RWPE2 (cell line): Measurements from ENCODE around the gene TIMM23B.
A peak's percentile ranks its signal among the peaks of the same experiment; 100 is the strongest.
"Not testable (repeated sequence)": the region's sequence is repeated elsewhere in the genome, so short reads cannot be mapped to it uniquely, and the experiment has no call there.

ENCODE experiments used
- ATAC-seq: fragments of 200-7000 bp; cut with Tn5 transposase; 3 replicates; pipeline ENCODE4 v1.9.1; 2021; ENCODE audit warnings: low read depth
- DNase-seq: peaks from one replicate; pipeline ENCODE4 v3.0.0-alpha.2; 2020; ENCODE audit warnings: low spot score
- H3K27ac ChIP-seq: fragments of 450-650 bp; 2 replicates; pipeline ENCODE4 v1.5.1; 2017; ENCODE audit warnings: mild to moderate bottlenecking; ENCODE audit not compliant: poor library complexity, severe bottlenecking
- H3K27me3 ChIP-seq: fragments of 250-450 bp; sonication (Bioruptor Pico); 2 replicates; pipeline ENCODE4 v1.5.1; 2021; ENCODE audit warnings: mild to moderate bottlenecking, moderate library complexity; ENCODE audit not compliant: insufficient read depth, poor library complexity, severe bottlenecking
- H3K36me3 ChIP-seq: fragments of 250-450 bp; sonication (Bioruptor Pico); 2 replicates; pipeline ENCODE4 v1.5.1; 2020; ENCODE audit warnings: low read depth, mild to moderate bottlenecking, moderate library complexity
- H3K4me1 ChIP-seq: fragments of 250-450 bp; sonication (Bioruptor Pico); 2 replicates; pipeline ENCODE4 v1.5.1; 2021; ENCODE audit warnings: mild to moderate bottlenecking, moderate library complexity; ENCODE audit not compliant: insufficient read depth, poor library complexity, severe bottlenecking
- H3K4me3 ChIP-seq: fragments of 250-450 bp; sonication (Bioruptor Pico); 2 replicates; pipeline ENCODE4 v1.5.1; 2021; ENCODE audit warnings: mild to moderate bottlenecking, moderate library complexity; ENCODE audit not compliant: severe bottlenecking
- H3K9me3 ChIP-seq: fragments of 250-450 bp; sonication (Bioruptor Pico); 2 replicates; pipeline ENCODE4 v1.5.1; 2021; ENCODE audit warnings: mild to moderate bottlenecking, moderate library complexity; ENCODE audit not compliant: severe bottlenecking

Gene TIMM23B

DNA sequence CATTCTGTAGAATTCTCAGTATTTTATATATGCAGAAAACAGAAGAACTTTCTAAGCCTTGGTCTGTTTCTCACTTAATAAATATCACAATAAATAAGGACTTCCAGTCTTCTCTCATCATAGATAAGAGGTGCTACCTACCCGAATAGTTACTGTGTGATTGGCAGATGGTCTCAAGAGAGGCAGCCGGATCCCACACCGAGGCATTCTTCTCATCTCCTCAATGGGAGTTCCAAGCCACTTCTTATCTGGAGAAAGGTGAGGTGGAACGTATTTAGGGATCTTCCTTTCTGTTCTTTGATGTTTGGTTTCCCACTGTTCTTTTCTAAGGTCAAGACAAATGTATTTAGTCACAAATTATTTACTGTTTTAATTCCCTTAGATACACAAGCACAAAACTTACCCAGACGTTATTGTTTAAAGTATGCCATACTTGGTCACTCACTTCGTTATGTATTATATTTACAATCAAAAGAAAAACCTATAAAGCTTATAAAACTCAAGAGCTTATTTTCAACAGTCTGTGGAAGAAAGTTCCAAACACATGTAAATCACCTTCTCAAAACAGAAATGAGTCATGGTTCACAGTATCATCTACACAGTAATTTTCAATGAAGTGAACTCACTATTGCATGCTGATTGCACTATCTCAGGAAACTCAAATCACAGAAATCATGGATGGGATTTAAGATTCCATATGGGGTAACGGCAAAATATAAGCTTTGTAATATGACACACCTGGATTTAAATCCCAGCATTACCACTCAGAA, 9.7 kb upstream of the TIMM23B start:
- not testable (repeated sequence) for H3K27me3 ChIP-seq, H3K27ac ChIP-seq, DNase-seq, H3K4me1 ChIP-seq, H3K9me3 ChIP-seq, H3K36me3 ChIP-seq, H3K4me3 ChIP-seq, ATAC-seq

DNA sequence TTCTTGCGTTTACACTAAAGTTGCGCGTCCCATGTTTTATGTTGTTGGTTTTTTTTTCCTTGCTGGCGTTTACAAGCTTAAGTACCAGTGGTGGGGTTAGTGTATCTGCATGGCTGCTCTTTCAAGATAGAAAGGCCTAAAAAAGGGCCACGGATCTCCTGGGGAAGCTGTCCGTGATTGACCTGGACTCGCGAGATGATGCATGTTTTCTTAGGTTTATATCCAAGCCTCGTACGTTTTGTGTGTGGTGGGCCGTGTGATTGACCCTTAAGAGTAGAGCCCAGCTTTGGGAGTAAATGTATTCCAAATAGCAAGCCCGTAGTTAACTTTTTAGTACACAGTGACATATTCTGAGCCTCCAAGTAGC, 469 bp downstream of the TIMM23B start:
- Histone ChIP-seq H3K27ac (peak overlapping the region; percentile 42), H3K4me3 (peak overlapping the region; percentile 42)
- not testable (repeated sequence) for H3K36me3 ChIP-seq, DNase-seq, H3K27me3 ChIP-seq, H3K9me3 ChIP-seq, H3K4me1 ChIP-seq
- peak; percentile 14; the same call in 2 of the 3 replicates for ATAC-seq

DNA sequence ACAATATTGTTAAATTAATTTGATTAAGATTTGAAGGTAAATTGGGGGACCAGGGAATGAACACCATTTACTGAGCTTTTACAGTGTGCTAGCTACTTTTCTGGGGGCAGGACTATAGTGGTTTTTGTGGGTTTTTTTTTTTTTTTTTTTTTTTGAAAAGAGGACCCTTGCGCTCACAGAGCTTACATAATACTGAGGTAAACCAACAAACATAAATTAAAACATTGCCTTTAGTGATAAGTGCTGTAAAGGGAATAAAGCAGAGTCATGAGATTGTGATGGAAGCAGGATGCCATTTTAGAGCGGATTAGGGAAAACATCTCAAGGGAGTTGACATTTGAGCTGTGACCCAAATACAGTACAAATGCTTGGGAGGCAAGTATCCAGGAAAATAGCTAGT, 1.8 kb downstream of the TIMM23B start:
- H3K36me3 ChIP-seq = peaks cover 17% of the 10 kb centered on the region
- DNase-seq, H3K27me3 ChIP-seq, H3K4me3 ChIP-seq, ATAC-seq, H3K4me1 ChIP-seq, H3K9me3 ChIP-seq, H3K27ac ChIP-seq: not testable (repeated sequence)

- DNase-seq, H3K27me3 ChIP-seq, H3K9me3 ChIP-seq, ATAC-seq, H3K4me3 ChIP-seq, H3K4me1 ChIP-seq, H3K27ac ChIP-seq: not testable (repeated sequence)
- peaks cover 19% of the 10 kb centered on the region for H3K36me3 ChIP-seq
These were observed 6.3 kb downstream of the TIMM23B start for GRCh38 chr10:49948142-49948541.

DNA sequence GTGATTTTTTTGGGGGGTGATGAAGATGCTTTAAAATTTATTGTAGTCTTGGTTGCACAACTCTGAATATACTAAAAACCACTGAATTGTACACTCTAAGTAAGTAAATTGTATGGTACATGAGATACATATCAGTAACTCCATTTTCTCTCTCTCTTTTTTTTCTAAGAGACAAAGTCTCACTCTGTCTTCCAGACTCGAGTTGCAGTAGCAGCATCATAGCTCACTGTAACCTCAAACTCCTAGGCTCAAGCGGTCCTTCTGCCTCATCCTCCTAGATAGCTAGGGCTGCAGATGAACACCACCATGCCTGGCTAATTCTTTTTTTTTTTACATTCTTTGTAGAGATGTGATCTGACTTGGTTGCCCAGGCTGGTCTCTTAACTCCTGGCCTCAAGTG, 6.9 kb downstream of the TIMM23B start:
- H3K27me3 ChIP-seq, DNase-seq: not testable (repeated sequence)

GRCh38 chr10:49952006-49952405, 10.2 kb downstream of the TIMM23B start:
- not testable (repeated sequence) for DNase-seq, ATAC-seq, H3K4me3 ChIP-seq, H3K4me1 ChIP-seq, H3K9me3 ChIP-seq, H3K27me3 ChIP-seq, H3K27ac ChIP-seq
- peaks cover 26% of the 10 kb centered on the region for H3K36me3 ChIP-seq

More for the DNA sequence above, 6.9 kb downstream of the TIMM23B start:
- ATAC-seq, H3K4me3 ChIP-seq, H3K27ac ChIP-seq, H3K9me3 ChIP-seq, H3K4me1 ChIP-seq: not testable (repeated sequence)
- H3K36me3 ChIP-seq = peaks cover 20% of the 10 kb centered on the region

GRCh38 chr10:49953122-49953521, 11.3 kb downstream of the TIMM23B start:
- H3K4me3 ChIP-seq, H3K4me1 ChIP-seq, ATAC-seq, H3K9me3 ChIP-seq, DNase-seq, H3K27me3 ChIP-seq, H3K27ac ChIP-seq: not testable (repeated sequence)
- H3K36me3 ChIP-seq = peaks cover 17% of the 10 kb centered on the region

DNA sequence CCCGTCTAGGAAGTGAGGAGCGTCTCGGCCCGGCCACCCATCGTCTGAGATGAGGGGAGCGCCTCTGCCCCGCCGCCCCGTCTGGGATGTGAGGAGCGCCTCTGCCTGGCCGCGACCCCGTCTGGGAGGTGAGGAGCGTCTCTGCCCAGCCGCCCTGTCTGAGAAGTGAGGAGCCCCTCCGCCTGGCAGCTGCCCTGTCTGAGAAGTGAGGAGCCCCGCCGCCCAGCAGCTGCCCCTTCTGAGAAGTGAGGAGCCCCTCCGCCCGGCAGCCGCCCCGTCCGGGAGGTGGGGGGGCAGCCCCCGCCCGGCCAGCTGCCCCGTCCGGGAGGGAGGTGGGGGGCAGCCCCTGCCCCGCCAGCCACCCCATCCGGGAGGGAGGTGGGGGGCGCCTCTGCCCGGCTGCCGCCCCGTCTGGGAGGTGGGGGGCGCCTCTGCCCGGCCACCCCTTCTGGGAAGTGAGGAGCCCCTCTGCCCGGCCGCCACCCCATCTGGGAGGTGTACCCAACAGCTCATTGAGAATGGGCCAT, 28.5 kb downstream of the TIMM23B start:
- H3K36me3 ChIP-seq, H3K4me1 ChIP-seq, DNase-seq: not testable (repeated sequence)

DNA sequence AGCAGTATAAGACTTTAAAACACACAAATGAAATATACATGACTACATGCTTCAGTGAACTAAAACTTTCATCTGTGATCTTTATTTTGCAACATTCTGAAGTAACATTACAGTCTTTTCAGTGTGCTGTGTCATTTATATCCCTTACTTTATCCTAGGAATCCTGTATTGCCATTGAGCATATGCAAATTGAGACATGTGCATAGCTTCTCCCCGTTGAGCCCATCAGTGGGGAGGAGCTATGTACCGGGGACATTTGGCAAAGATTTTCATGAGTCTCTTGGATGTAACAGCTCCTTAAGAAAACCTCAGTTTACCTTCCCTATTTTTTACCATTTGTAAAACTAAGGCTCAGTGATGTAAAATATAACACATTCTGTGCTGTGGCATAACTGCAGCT, 29.6 kb downstream of the TIMM23B start:
- not testable (repeated sequence) for H3K36me3 ChIP-seq, H3K27me3 ChIP-seq, H3K4me3 ChIP-seq, H3K4me1 ChIP-seq, H3K27ac ChIP-seq, H3K9me3 ChIP-seq, ATAC-seq, DNase-seq

More for the DNA sequence above, 28.5 kb downstream of the TIMM23B start:
- H3K27me3 ChIP-seq, H3K27ac ChIP-seq, H3K9me3 ChIP-seq, H3K4me3 ChIP-seq, ATAC-seq: not testable (repeated sequence)

GRCh38 chr10:49972094-49972493, 30.2 kb downstream of the TIMM23B start:
- H3K27me3 ChIP-seq, H3K4me1 ChIP-seq, H3K36me3 ChIP-seq, H3K4me3 ChIP-seq, ATAC-seq, DNase-seq, H3K9me3 ChIP-seq, H3K27ac ChIP-seq: not testable (repeated sequence)

DNA sequence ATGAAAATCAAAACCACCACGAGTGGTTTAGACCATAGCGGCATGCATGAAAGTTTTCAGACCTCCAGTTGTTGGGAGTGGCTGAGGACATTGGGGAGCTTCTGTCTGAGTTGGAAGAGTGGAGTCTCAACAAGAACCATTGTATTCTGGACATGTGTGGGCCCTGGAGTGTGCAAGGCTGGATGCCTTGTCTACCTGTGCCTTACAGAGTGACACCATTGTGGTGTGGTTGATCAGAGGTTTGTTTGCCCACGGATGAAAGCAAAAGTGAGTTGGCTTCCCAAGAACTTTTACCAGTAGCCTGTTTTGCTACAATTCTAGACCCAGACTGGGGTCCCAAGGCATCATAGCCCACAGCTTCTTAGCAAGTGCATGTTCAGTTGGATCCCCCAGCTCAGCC, 35.9 kb downstream of the TIMM23B start:
- not testable (repeated sequence) for H3K4me1 ChIP-seq, DNase-seq, H3K9me3 ChIP-seq, H3K27me3 ChIP-seq, ATAC-seq, H3K36me3 ChIP-seq, H3K4me3 ChIP-seq, H3K27ac ChIP-seq
